ENCODE measurements around the gene SKA2. TPM values are rescaled to one million over a fixed set of nuclear protein-coding genes. Genes with fewer than 3 reads are reported as not detected.

SKA2 gene
- total and polyA plus RNA-seq, 10 of the 15 experiments (the other 5 are each of a cell fraction or from before 2014, with no cell fraction given) = 40.3 to 137 (median 112) TPM

GRCh38 chr17:59154292-59154720, 680 bp downstream of the SKA2 start (continued):
- TF ChIP-seq IRF3 (IDR thresholded peaks at IDR 0.05) = no peak
- TF ChIP-seq BMI1 (IDR thresholded peaks at IDR 0.05; ENCODE audit: borderline replicate concordance) = no peak
- TF ChIP-seq NFIC (IDR thresholded peaks at IDR 0.05; ENCODE audit: low read depth, low read length) = no peak
- TF ChIP-seq, protein P1, sequence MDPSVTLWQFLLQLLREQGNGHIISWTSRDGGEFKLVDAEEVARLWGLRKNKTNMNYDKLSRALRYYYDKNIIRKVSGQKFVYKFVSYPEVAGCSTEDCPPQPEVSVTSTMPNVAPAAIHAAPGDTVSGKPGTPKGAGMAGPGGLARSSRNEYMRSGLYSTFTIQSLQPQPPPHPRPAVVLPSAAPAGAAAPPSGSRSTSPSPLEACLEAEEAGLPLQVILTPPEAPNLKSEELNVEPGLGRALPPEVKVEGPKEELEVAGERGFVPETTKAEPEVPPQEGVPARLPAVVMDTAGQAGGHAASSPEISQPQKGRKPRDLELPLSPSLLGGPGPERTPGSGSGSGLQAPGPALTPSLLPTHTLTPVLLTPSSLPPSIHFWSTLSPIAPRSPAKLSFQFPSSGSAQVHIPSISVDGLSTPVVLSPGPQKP (IDR thresholded peaks at IDR 0.05; ENCODE audit: low read depth, low read length) = no peak
- TF ChIP-seq STAT3 (IDR thresholded peaks at IDR 0.05; ENCODE audit: low read depth, low read length) = no peak
- TF ChIP-seq POLR2AphosphoS5 (IDR thresholded peaks at IDR 0.05; ENCODE audit: low read length) = no peak; the same call in 1 of the 2 replicates
- no peak for TF ChIP-seq STAT1 (conservative IDR thresholded peaks at IDR 0.05)
- no peak for TF ChIP-seq ZNF207 (IDR thresholded peaks at IDR 0.05; ENCODE audit: borderline replicate concordance)
- no peak for TF ChIP-seq HDGF (IDR thresholded peaks at IDR 0.05)

- peak overlapping the region; percentile 96 for H3K9ac ChIP-seq (ENCODE audit: control insufficient read depth, insufficient read depth, low read length)
- ChIA-PET CTCF (no interaction called here), SMC1A (ENCODE audit: uncharacterized antibody, unreplicated experiment) (interaction anchor here (1.2 to 1.6 kb wide), 4 partner anchors 16 to 634 kb away, joined by 3 to 4 read pairs (median 3); partner anchors contain the start of gene TRIM37), POLR2A (interaction anchor here (0.6 to 1.9 kb wide), 2 partner anchors 9 to 14 kb away, joined by 3 to 9 read pairs; no protein-coding TSS in a partner anchor), RAD21 (ENCODE audit: unreplicated experiment) (no interaction called here)
- DNase-seq (ENCODE audit: low read depth, low spot score) (no peak), FAIRE-seq (no peak), ATAC-seq (no peak)
- no peaks in the 10 kb centered on the region for H3K9me3 ChIP-seq (replicated peaks; ENCODE audit: control insufficient read depth, insufficient read depth, low read length)
- H3K4me3 ChIP-seq = peak overlapping the region; percentile 88
- H3K4me1 ChIP-seq (ENCODE audit: control insufficient read depth, insufficient read depth, low read length) = peaks cover 11% of the 10 kb centered on the region
- H3K27ac ChIP-seq (ENCODE audit: control insufficient read depth, insufficient read depth) = peak overlapping the region; percentile 92; the same call in 1 of the 2 replicates
- BruUV-seq (replicated peaks) = no TSS peak
- no peaks in the 10 kb centered on the region for H3K36me3 ChIP-seq (ENCODE audit: control insufficient read depth in 2 of 2, insufficient read depth in 2 of 2, low read length in 1 of 2)
- H4K20me1 ChIP-seq (ENCODE audit: control insufficient read depth, insufficient read depth) = no peaks in the 10 kb centered on the region
- 0% methylated on average over 1 of the region's 1 CpG for WGBS (ENCODE audit: insufficient coverage, insufficient replicate concordance, low lambda C conversion rate, missing lambda C conversion rate)
- H2AFZ ChIP-seq (ENCODE audit: control insufficient read depth, low read depth, low read length) = no peak overlapping the region
- no peaks in the 10 kb centered on the region for H3K27me3 ChIP-seq (replicated peaks in 1 of 2; ENCODE audit: control insufficient read depth in 2 of 2, insufficient read depth in 2 of 2, low read length in 1 of 2)
- H3K4me2 ChIP-seq (ENCODE audit: control insufficient read depth, insufficient read depth) = peak overlapping the region; percentile 74
- intact Hi-C loops (cut with micrococcal nuclease; ENCODE audit: unreplicated experiment) = no loop called here
- TF ChIP-seq, protein P2, sequence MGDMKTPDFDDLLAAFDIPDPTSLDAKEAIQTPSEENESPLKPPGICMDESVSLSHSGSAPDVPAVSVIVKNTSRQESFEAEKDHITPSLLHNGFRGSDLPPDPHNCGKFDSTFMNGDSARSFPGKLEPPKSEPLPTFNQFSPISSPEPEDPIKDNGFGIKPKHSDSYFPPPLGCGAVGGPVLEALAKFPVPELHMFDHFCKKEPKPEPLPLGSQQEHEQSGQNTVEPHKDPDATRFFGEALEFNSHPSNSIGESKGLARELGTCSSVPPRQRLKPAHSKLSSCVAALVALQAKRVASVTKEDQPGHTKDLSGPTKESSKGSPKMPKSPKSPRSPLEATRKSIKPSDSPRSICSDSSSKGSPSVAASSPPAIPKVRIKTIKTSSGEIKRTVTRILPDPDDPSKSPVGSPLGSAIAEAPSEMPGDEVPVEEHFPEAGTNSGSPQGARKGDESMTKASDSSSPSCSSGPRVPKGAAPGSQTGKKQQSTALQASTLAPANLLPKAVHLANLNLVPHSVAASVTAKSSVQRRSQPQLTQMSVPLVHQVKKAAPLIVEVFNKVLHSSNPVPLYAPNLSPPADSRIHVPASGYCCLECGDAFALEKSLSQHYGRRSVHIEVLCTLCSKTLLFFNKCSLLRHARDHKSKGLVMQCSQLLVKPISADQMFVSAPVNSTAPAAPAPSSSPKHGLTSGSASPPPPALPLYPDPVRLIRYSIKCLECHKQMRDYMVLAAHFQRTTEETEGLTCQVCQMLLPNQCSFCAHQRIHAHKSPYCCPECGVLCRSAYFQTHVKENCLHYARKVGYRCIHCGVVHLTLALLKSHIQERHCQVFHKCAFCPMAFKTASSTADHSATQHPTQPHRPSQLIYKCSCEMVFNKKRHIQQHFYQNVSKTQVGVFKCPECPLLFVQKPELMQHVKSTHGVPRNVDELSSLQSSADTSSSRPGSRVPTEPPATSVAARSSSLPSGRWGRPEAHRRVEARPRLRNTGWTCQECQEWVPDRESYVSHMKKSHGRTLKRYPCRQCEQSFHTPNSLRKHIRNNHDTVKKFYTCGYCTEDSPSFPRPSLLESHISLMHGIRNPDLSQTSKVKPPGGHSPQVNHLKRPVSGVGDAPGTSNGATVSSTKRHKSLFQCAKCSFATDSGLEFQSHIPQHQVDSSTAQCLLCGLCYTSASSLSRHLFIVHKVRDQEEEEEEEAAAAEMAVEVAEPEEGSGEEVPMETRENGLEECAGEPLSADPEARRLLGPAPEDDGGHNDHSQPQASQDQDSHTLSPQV (IDR thresholded peaks at IDR 0.05) = no peak
- TF ChIP-seq RAD21 (IDR thresholded peaks at IDR 0.05; ENCODE audit: insufficient read depth, low read depth, low read length) (no peak), GATAD2B (conservative IDR thresholded peaks at IDR 0.05; ENCODE audit: low read depth) (no peak), NKRF (conservative IDR thresholded peaks at IDR 0.05) (no peak), ZNF24 (IDR thresholded peaks at IDR 0.05) (no peak), ATF7 (IDR thresholded peaks at IDR 0.05; ENCODE audit: low read depth) (no peak)
- in situ Hi-C loops (cut with MboI) = no loop called here
- peaks cover 91% of the 10 kb centered on the region for H3K79me2 ChIP-seq (ENCODE audit: control insufficient read depth, insufficient read depth, low read length)
These were observed 2.1 kb downstream of the SKA2 start for GRCh38 chr17:59152925-59153324.
